A549 (cell line): Measurements from ENCODE around the gene MORN1. TPM values are rescaled to one million over a fixed set of nuclear protein-coding genes. Genes with fewer than 3 reads are reported as not detected.

Experiments used
- ATAC-seq, 2 experiments: fragments of 200-7000 bp in 1 of 2; fragments of >200 bp in 1 of 2; cut with Nextera tagmentation in 1 of 2; cut with Tn5 transposase in 1 of 2; 3 replicates each; pipeline versions ENCODE4 v1.8.0 to v1.9.1; 2018 to 2020; ENCODE audit warnings: mild to moderate bottlenecking in 1 of 2, moderate library complexity in 1 of 2
- CTCF ChIA-PET: fragments of 300-600 bp; sonication (Branson Sonifier 250); formaldehyde crosslinking; extraction: SDS; loops from one replicate; lab custom pipeline; 2021; ENCODE audit warnings: antibody characterized with exemption, inconsistent platforms; lab: Yijun Ruan, JAX
- POLR2A ChIA-PET: fragments of 350-600 bp; formaldehyde crosslinking; extraction: SDS; loops from one replicate; lab custom pipeline; 2021; ENCODE audit warnings: antibody characterized with exemption, inconsistent platforms; lab: Yijun Ruan, JAX
- DNase-seq, 2 experiments: peaks; one replicate each; pipeline versions ENCODE4 v3.0.0 to v3.0.0-alpha.2; 2011 to 2016; ENCODE audit warnings: low read depth in 1 of 2, low spot score in 1 of 2
- FAIRE-seq: peaks from 2 replicates; lab custom pipeline; 2011; peaks lifted over from hg19 to GRCh38; lab: Jason Lieb, UNC
- H3K27ac ChIP-seq, 2 experiments: fragments of >200 bp; sonication (Bioruptor Twin); formaldehyde crosslinking; 3 replicates each; pipeline ENCODE4 v1.5.1; 2016 to 2017
- H3K4me1 ChIP-seq: fragments of >200 bp; sonication (Bioruptor Twin); formaldehyde crosslinking; 3 replicates; pipeline ENCODE4 v1.6.1; 2016
- H3K4me2 ChIP-seq: fragments of >200 bp; sonication (Bioruptor Twin); formaldehyde crosslinking; 3 replicates; pipeline ENCODE4 v1.6.1; 2016
- H3K4me3 ChIP-seq: fragments of >200 bp; sonication (Bioruptor Twin); formaldehyde crosslinking; 3 replicates; pipeline ENCODE4 v1.5.1; 2016
- H3K9me3 ChIP-seq: fragments of >200 bp; sonication (Bioruptor Twin); formaldehyde crosslinking; 3 replicates; pipeline ENCODE4 v1.6.1; 2016
- BHLHE40 ChIP-seq: IDR thresholded peaks from 2 replicates; pipeline ENCODE4 v1.6.1; 2012; ENCODE audit warnings: low read depth, low read length, inconsistent platforms
- CBX2 ChIP-seq: fragments of 200-600 bp; sonication (generic); IDR thresholded peaks from 2 replicates; pipeline ENCODE4 v1.6.1; 2016; ENCODE audit warnings: low read depth, mild to moderate bottlenecking, borderline replicate concordance
- CEBPB ChIP-seq, 2 experiments: fragments of >200 bp in 1 of 2; sonication (Bioruptor Twin) in 1 of 2; formaldehyde crosslinking in 1 of 2; IDR thresholded peaks; 2 replicates each; pipeline ENCODE4 v1.6.1; 2012 to 2016
- CHD4 ChIP-seq: fragments of 200-600 bp; sonication (generic); IDR thresholded peaks from 2 replicates; pipeline ENCODE4 v1.6.1; 2016; ENCODE audit warnings: antibody characterized with exemption, mild to moderate bottlenecking, borderline replicate concordance
- E2F6 ChIP-seq: IDR thresholded peaks from 2 replicates; pipeline ENCODE4 v1.6.1; 2012; ENCODE audit warnings: low read depth, borderline replicate concordance
- EHMT2 ChIP-seq: fragments of 200-600 bp; sonication (generic); IDR thresholded peaks from 2 replicates; pipeline ENCODE4 v1.6.1; 2016; ENCODE audit warnings: antibody characterized with exemption, low read depth, mild to moderate bottlenecking, moderate library complexity
- EP300 ChIP-seq, 2 experiments: fragments of >200 bp; sonication (Bioruptor Twin); formaldehyde crosslinking; IDR thresholded peaks; 2 replicates in 1 of 2; 3 replicates in 1 of 2; pipeline ENCODE4 v1.6.1; 2016 to 2017
- ESRRA ChIP-seq: fragments of 150-350 bp; IDR thresholded peaks from 2 replicates; pipeline ENCODE4 v1.6.1; 2014; ENCODE audit warnings: mild to moderate bottlenecking, low read length, borderline replicate concordance
- HOXA7 ChIP-seq: fragments of 250-450 bp; sonication (Bioruptor Pico); IDR thresholded peaks from 2 replicates; pipeline ENCODE4 v1.5.0; 2020; ENCODE audit warnings: mild to moderate bottlenecking, moderate library complexity
- KDM5A ChIP-seq: fragments of 200-600 bp; sonication (generic); IDR thresholded peaks from 2 replicates; pipeline ENCODE4 v1.6.1; 2016; ENCODE audit warnings: antibody characterized with exemption, mild to moderate bottlenecking
- MAX ChIP-seq: IDR thresholded peaks from 2 replicates; pipeline ENCODE4 v1.6.1; 2012
- MAZ ChIP-seq: fragments of 150-350 bp; IDR thresholded peaks from 2 replicates; pipeline ENCODE4 v1.6.1; 2014; ENCODE audit warnings: antibody characterized with exemption, low read depth, low read length, borderline replicate concordance
- NFE2L2 ChIP-seq: fragments of 150-350 bp; conservative IDR thresholded peaks from 2 replicates; pipeline ENCODE4 v1.6.1; 2014; ENCODE audit warnings: low read length
- NR3C1 ChIP-seq: fragments of >200 bp; sonication (Bioruptor Twin); formaldehyde crosslinking; IDR thresholded peaks from 3 replicates; pipeline ENCODE4 v1.6.1; 2017
- PBX3 ChIP-seq: IDR thresholded peaks from 2 replicates; pipeline ENCODE4 v1.6.1; 2012
- POLR2AphosphoS2 ChIP-seq: conservative IDR thresholded peaks from 2 replicates; pipeline ENCODE4 v1.6.1; 2012; ENCODE audit warnings: low read length, improper control_type of control experiment, inconsistent platforms
- RARB ChIP-seq: fragments of 250-450 bp; sonication (Bioruptor Pico); IDR thresholded peaks from 2 replicates; pipeline ENCODE4 v1.8.0; 2021; ENCODE audit warnings: mild to moderate bottlenecking, moderate library complexity
- REST ChIP-seq: fragments of 200-600 bp; sonication (generic); IDR thresholded peaks from 2 replicates; pipeline ENCODE4 v1.6.1; 2016; ENCODE audit warnings: antibody characterized with exemption, mild to moderate bottlenecking, moderate library complexity
- RNF2 ChIP-seq: fragments of 200-600 bp; sonication (generic); IDR thresholded peaks from 2 replicates; pipeline ENCODE4 v1.6.1; 2016; ENCODE audit warnings: low read depth, mild to moderate bottlenecking, antibody characterized with exemption, moderate library complexity, borderline replicate concordance
- SMC3 ChIP-seq: fragments of >200 bp; sonication (Bioruptor Twin); formaldehyde crosslinking; IDR thresholded peaks from 3 replicates; pipeline ENCODE4 v1.6.1; 2018; ENCODE audit warnings: inconsistent platforms
- TP53 ChIP-seq: fragments of 250-450 bp; sonication (Bioruptor Pico); IDR thresholded peaks from 2 replicates; pipeline ENCODE4 v1.5.0; 2021; ENCODE audit warnings: mild to moderate bottlenecking, moderate library complexity
- USF2 ChIP-seq: fragments of 450-650 bp; IDR thresholded peaks from 2 replicates; pipeline ENCODE4 v1.6.1; 2014; ENCODE audit warnings: antibody characterized with exemption
- ZC3H11A ChIP-seq: fragments of 450-650 bp; IDR thresholded peaks from 2 replicates; pipeline ENCODE4 v1.6.1; 2014; ENCODE audit warnings: antibody characterized with exemption, mild to moderate bottlenecking
- WGBS: methylation state at CpG from one replicate; pipeline ENCODE4 v1.1.6; 2017; ENCODE audit errors: missing lambda C conversion rate; 5-methylcytosine and 5-hydroxymethylcytosine counted together
- polyA plus RNA-seq, 4 experiments: library from polyadenylated mRNA; depleted of rRNA in 3 of 4; stranded (reverse); fragments of >200 nt; fragmentation: RNase III in 1 of 4; extraction: RNeasy Plus Mini Kit Qiagen cat#74134 plus additional on column Dnase treatment in 1 of 4; gene quantifications; 2 replicates in 3 of 4; 3 replicates in 1 of 4; pipeline ENCODE4 v1.2.3, GENCODE V29; 2011 to 2017

Gene MORN1
- polyA plus RNA-seq, 2 of the 4 experiments (the other 2 are of a cell fraction): 6.9 to 8.9 TPM

GRCh38 chr1:2279817-2280216 lies 111.5 kb downstream of the MORN1 start:
- POLR2A ChIA-PET: no interaction called here
- H3K9me3 ChIP-seq: no peaks in the 10 kb centered on the region
- H3K27ac ChIP-seq: no peak overlapping the region
- H3K4me1 ChIP-seq: peaks cover 16% of the 10 kb centered on the region; the same call in 1 of the 3 replicates
- no peak for ATAC-seq
- TF ChIP-seq POLR2AphosphoS2 (no peak), PBX3 (no peak), BHLHE40 (no peak), NR3C1 (no peak), ESRRA (no peak), ZC3H11A (no peak), CBX2 (no peak), RARB (CRISPR knock-in tag) (no peak), CHD4 (no peak), USF2 (no peak)
- DNase-seq: no peak
- WGBS: 80% methylated on average over 8 of the region's 9 CpGs
- CTCF ChIA-PET: no interaction called here
- H3K4me3 ChIP-seq: no peak overlapping the region
- no peak overlapping the region for H3K4me2 ChIP-seq
- FAIRE-seq: no peak

GRCh38 chr1:2279210-2279639 lies 112.1 kb downstream of the MORN1 start:
- Histone ChIP-seq H3K4me1 (peaks cover 16% of the 10 kb centered on the region; the same call in 1 of the 3 replicates), H3K4me3 (no peak overlapping the region), H3K27ac (no peak overlapping the region), H3K4me2 (no peak overlapping the region), H3K9me3 (no peaks in the 10 kb centered on the region)
- CTCF ChIA-PET: no interaction called here
- TF ChIP-seq MAZ: no peak
- TF ChIP-seq MAX: no peak
- no peak for TF ChIP-seq E2F6
- no peak for TF ChIP-seq KDM5A
- TF ChIP-seq REST: no peak
- TF ChIP-seq BHLHE40: no peak
- no peak for TF ChIP-seq CHD4
- no peak for TF ChIP-seq EHMT2
- no peak for TF ChIP-seq RNF2
- no peak for TF ChIP-seq EP300 (IDR thresholded peaks at IDR 0.05)
- TF ChIP-seq HOXA7: no peak
- TF ChIP-seq SMC3: no peak
- TF ChIP-seq CEBPB (IDR thresholded peaks at IDR 0.05): no peak
- no peak for TF ChIP-seq TP53 (CRISPR knock-in tag)
- TF ChIP-seq NFE2L2: no peak
- ATAC-seq (no peak; a peak in 1 of 6 replicates), FAIRE-seq (no peak), DNase-seq (no peak)
- 84% methylated on average over 9 of the region's 13 CpGs for WGBS
- POLR2A ChIA-PET: no interaction called here
